G401.6 (cell line): Measurements from ENCODE around the gene ACKR3.

Experiments used
- FAIRE-seq: peaks from 2 replicates; lab custom pipeline; 2012; peaks lifted over from hg19 to GRCh38; lab: Jason Lieb, UNC

Gene ACKR3

GRCh38 chr2:236570081-236570868, 650 bp downstream of the ACKR3 start:
- no peak for FAIRE-seq

- FAIRE-seq: no peak
Measured at GRCh38 chr2:236571145-236571544, 1.5 kb downstream of the ACKR3 start.

GRCh38 chr2:236572482-236572881, 2.9 kb downstream of the ACKR3 start:
- no peak for FAIRE-seq

GRCh38 chr2:236573066-236573929, 3.7 kb downstream of the ACKR3 start:
- FAIRE-seq: no peak

- no peak for FAIRE-seq
Measured at GRCh38 chr2:236574000-236574399, 4.4 kb downstream of the ACKR3 start.

GRCh38 chr2:236574424-236575145, 5.0 kb downstream of the ACKR3 start:
- FAIRE-seq: no peak

GRCh38 chr2:236575510-236575909, 5.9 kb downstream of the ACKR3 start:
- no peak for FAIRE-seq

- FAIRE-seq: no peak
Measured at GRCh38 chr2:236576087-236576486, 6.5 kb downstream of the ACKR3 start.

- FAIRE-seq: no peak
Measured at GRCh38 chr2:236576953-236577352, 7.3 kb downstream of the ACKR3 start.

GRCh38 chr2:236577481-236578410, 8.1 kb downstream of the ACKR3 start:
- FAIRE-seq: no peak

- no peak for FAIRE-seq
Measured at GRCh38 chr2:236578411-236578846, 8.8 kb downstream of the ACKR3 start.

GRCh38 chr2:236579048-236579745, 9.6 kb downstream of the ACKR3 start:
- no peak for FAIRE-seq

GRCh38 chr2:236579746-236580315, 10.2 kb downstream of the ACKR3 start:
- FAIRE-seq: no peak

- FAIRE-seq: no peak
Measured at GRCh38 chr2:236580746-236581355, 11.2 kb downstream of the ACKR3 start.

- FAIRE-seq: no peak
Measured at GRCh38 chr2:236581546-236581945, 11.9 kb downstream of the ACKR3 start.

- FAIRE-seq: no peak
Measured at GRCh38 chr2:236582968-236583367, 13.3 kb downstream of the ACKR3 start.

- no peak for FAIRE-seq
Measured at GRCh38 chr2:236583621-236584203, 14.1 kb downstream of the ACKR3 start.

- FAIRE-seq: no peak
Measured at GRCh38 chr2:236584521-236585384, 15.1 kb downstream of the ACKR3 start.

- FAIRE-seq: no peak
Measured at GRCh38 chr2:236585966-236586365, 16.3 kb downstream of the ACKR3 start.
